Vagina (tissue), 2 donors: Measurements from ENCODE around the gene TLE2. TPM values are rescaled to one million over a fixed set of nuclear protein-coding genes. Genes with fewer than 3 reads are reported as not detected.

Experiments
- DNase-seq, 2 donors: peaks; one replicate each; pipeline ENCODE4 v3.0.0-alpha.2; 2017; ENCODE audit errors: extremely low spot score in 2 of 2
- H3K27ac ChIP-seq: fragments of 200-600 bp; sonication (generic); one replicate; pipeline ENCODE4 v1.5.1; 2019
- H3K27me3 ChIP-seq: fragments of 200-600 bp; sonication (generic); one replicate; pipeline ENCODE4 v1.5.1; 2019
- H3K36me3 ChIP-seq, 2 donors: fragments of 200-600 bp; sonication (generic); one replicate each; pipeline ENCODE4 v1.5.1; 2017 to 2019
- H3K4me1 ChIP-seq: fragments of 200-600 bp; sonication (generic); one replicate; pipeline ENCODE4 v1.5.1; 2019
- H3K4me3 ChIP-seq, 2 donors: fragments of 200-600 bp; sonication (generic); 1 replicate in 1 of 2; 2 replicates in 1 of 2; pipeline ENCODE4 v1.5.1; 2016 to 2019
- H3K9me3 ChIP-seq: fragments of 200-600 bp; sonication (generic); one replicate; pipeline ENCODE4 v1.5.1; 2019
- CTCF ChIP-seq, 3 experiments: fragments of 450-650 bp in 2 of 3; fragments of 200-600 bp in 1 of 3; sonication (generic) in 1 of 3; IDR thresholded peaks; one replicate each; pipeline ENCODE4 v1.5.1; 2017 to 2019; ENCODE audit warnings: antibody characterized with exemption in 3 of 3, mild to moderate bottlenecking in 2 of 3, moderate library complexity in 2 of 3
- POLR2A ChIP-seq, 2 donors: fragments of 450-650 bp; IDR thresholded peaks; one replicate each; pipeline ENCODE4 v1.6.1; 2017; ENCODE audit warnings: antibody characterized with exemption in 2 of 2, mild to moderate bottlenecking in 2 of 2, moderate library complexity in 2 of 2
- POLR2AphosphoS5 ChIP-seq, 2 donors: sonication (generic); formaldehyde crosslinking; IDR thresholded peaks; one replicate each; pipeline ENCODE4 v1.9.0; 2017; ENCODE audit warnings: antibody characterized with exemption in 2 of 2, mild to moderate bottlenecking in 2 of 2, low read depth in 1 of 2; ENCODE audit not compliant: insufficient read depth in 1 of 2
- intact Hi-C: fragments of 100-400 bp; cut with DNase I; formaldehyde crosslinking; loops from one replicate; pipeline ENCODE4 v1.15.1; 2023
- total RNA-seq: library from RNA; depleted of rRNA; stranded (reverse); fragments of >200 nt; gene quantifications from one replicate; pipeline ENCODE4 v1.2.3, GENCODE V29; 2016

The TLE2 gene
- total RNA-seq, 1 donor from 2014 or later = 28.2 TPM

- TF ChIP-seq POLR2AphosphoS5 (IDR thresholded peaks at IDR 0.05; ENCODE audit: insufficient read depth in 1 of 2, low read depth in 1 of 2) = no peak
- TF ChIP-seq POLR2A (IDR thresholded peaks at IDR 0.05) = no peak
- no peak for TF ChIP-seq CTCF (IDR thresholded peaks at IDR 0.05)
- H3K9me3 ChIP-seq = no peaks in the 10 kb centered on the region
- no peaks in the 10 kb centered on the region for H3K27me3 ChIP-seq
- intact Hi-C loops = no loop called here
- no peak overlapping the region for H3K27ac ChIP-seq
- H3K4me3 ChIP-seq = no peak overlapping the region
- no peaks in the 10 kb centered on the region for H3K36me3 ChIP-seq
- no peak for DNase-seq
- H3K4me1 ChIP-seq = no peaks in the 10 kb centered on the region
These were observed 8.6 kb downstream of the TLE2 start for GRCh38 chr19:3020321-3020960.

GRCh38 chr19:3019211-3019854, 9.7 kb downstream of the TLE2 start:
- DNase-seq = no peak
- no peaks in the 10 kb centered on the region for H3K4me1 ChIP-seq
- H3K27ac ChIP-seq = no peak overlapping the region
- no peaks in the 10 kb centered on the region for H3K27me3 ChIP-seq
- TF ChIP-seq CTCF (IDR thresholded peaks at IDR 0.05) (no peak), POLR2A (IDR thresholded peaks at IDR 0.05) (no peak), POLR2AphosphoS5 (IDR thresholded peaks at IDR 0.05; ENCODE audit: insufficient read depth in 1 of 2, low read depth in 1 of 2) (no peak)
- intact Hi-C loops = no loop called here
- H3K9me3 ChIP-seq = no peaks in the 10 kb centered on the region
- H3K4me3 ChIP-seq = no peak overlapping the region
- no peaks in the 10 kb centered on the region for H3K36me3 ChIP-seq

- no peak for DNase-seq
- H3K36me3 ChIP-seq = peaks cover 0 to 3% of the 10 kb centered on the region in 2 donors
- H3K4me3 ChIP-seq = no peak overlapping the region
- no peaks in the 10 kb centered on the region for H3K9me3 ChIP-seq
- H3K4me1 ChIP-seq = no peaks in the 10 kb centered on the region
- TF ChIP-seq POLR2AphosphoS5 (IDR thresholded peaks at IDR 0.05; ENCODE audit: insufficient read depth in 1 of 2, low read depth in 1 of 2) (no peak), CTCF (IDR thresholded peaks at IDR 0.05) (no peak), POLR2A (IDR thresholded peaks at IDR 0.05) (no peak)
- intact Hi-C loops = no loop called here
- H3K27ac ChIP-seq = no peak overlapping the region
- H3K27me3 ChIP-seq = no peaks in the 10 kb centered on the region
These were observed 11.2 kb downstream of the TLE2 start for GRCh38 chr19:3017923-3018322.

- TF ChIP-seq CTCF (IDR thresholded peaks at IDR 0.05) = no peak
- no peak for TF ChIP-seq POLR2AphosphoS5 (IDR thresholded peaks at IDR 0.05; ENCODE audit: insufficient read depth in 1 of 2, low read depth in 1 of 2)
- TF ChIP-seq POLR2A (IDR thresholded peaks at IDR 0.05) = no peak
- H3K4me3 ChIP-seq = no peak overlapping the region
- no peaks in the 10 kb centered on the region for H3K9me3 ChIP-seq
- no peaks in the 10 kb centered on the region for H3K4me1 ChIP-seq
- no peaks in the 10 kb centered on the region for H3K27me3 ChIP-seq
- H3K27ac ChIP-seq = no peak overlapping the region
- peaks cover 0 to 6% of the 10 kb centered on the region in 2 donors for H3K36me3 ChIP-seq
- DNase-seq = no peak
- intact Hi-C loops = no loop called here
These were observed 13.7 kb downstream of the TLE2 start for GRCh38 chr19:3015126-3016057.
